Measurements from ENCODE around the gene WHRN. TPM values are rescaled to one million over a fixed set of nuclear protein-coding genes. Genes with fewer than 3 reads are reported as not detected.

WHRN gene
- total and polyA plus RNA-seq, 2 of the 8 experiments (the other 6 are each of a cell fraction or from before 2014, with no cell fraction given) = 4.4 to 7.7 TPM

GRCh38 chr9:114511978-114512874, 7.0 kb upstream of the WHRN start (continued):
- TF ChIP-seq POLR2AphosphoS5 (IDR thresholded peaks at IDR 0.05; ENCODE audit: low read depth, low read length) = no peak
- no peak for TF ChIP-seq RBBP5 (IDR thresholded peaks at IDR 0.05; ENCODE audit: borderline replicate concordance, low read depth, low read length)
- no peak for TF ChIP-seq CTBP2 (IDR thresholded peaks at IDR 0.05; ENCODE audit: borderline replicate concordance, insufficient read depth, insufficient read length, low read length)

Measured in H1 (cell line).